Cardiac fibroblast (primary cell): ENCODE data around the gene RNF121.

Experiments
- DNase-seq, 2 donors: peaks; one replicate each; pipeline versions ENCODE4 v3.0.0 to v3.0.0-alpha.2; 2010; ENCODE audit warnings: low read depth in 2 of 2
- H3K4me3 ChIP-seq, 2 donors: replicated peaks in 1 of 2; 1 replicate in 1 of 2; 2 replicates in 1 of 2; pipeline ENCODE4 v1.5.1; 2011; ENCODE audit warnings: low read depth in 2 of 2, low read length in 2 of 2, mild to moderate bottlenecking in 2 of 2, moderate library complexity in 1 of 2
- TF ChIP-seq, protein P1 (sequence below): IDR thresholded peaks from one replicate; pipeline ENCODE4 v1.5.1; 2011; ENCODE audit warnings: low read depth, mild to moderate bottlenecking, low read length, inconsistent platforms

RNF121 gene

DNA sequence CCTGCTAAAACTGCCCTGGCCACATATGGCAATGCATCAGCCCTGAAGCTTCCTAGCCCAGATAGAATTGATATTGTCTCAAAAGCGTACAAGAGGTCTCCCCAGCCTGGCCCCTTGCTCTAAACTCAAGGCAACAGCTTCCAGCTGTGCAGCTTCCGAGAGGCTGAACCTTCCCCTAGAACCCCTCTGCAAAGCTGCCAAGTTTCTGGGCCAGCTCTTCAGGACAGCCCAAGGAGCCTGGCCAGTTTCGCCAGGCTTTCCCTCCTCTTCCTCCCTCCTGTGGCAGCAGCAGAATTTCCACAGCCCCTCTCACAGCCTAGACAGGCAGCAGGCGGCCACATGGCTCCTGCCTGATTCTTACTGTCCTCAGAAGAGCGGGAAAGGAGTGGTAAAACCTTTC lies 117.0 kb downstream of the RNF121 start:
- DNase-seq: peak in 1 of 2 donors; percentile 65
- H3K4me3 ChIP-seq: no peak overlapping the region
- TF ChIP-seq, protein P1, sequence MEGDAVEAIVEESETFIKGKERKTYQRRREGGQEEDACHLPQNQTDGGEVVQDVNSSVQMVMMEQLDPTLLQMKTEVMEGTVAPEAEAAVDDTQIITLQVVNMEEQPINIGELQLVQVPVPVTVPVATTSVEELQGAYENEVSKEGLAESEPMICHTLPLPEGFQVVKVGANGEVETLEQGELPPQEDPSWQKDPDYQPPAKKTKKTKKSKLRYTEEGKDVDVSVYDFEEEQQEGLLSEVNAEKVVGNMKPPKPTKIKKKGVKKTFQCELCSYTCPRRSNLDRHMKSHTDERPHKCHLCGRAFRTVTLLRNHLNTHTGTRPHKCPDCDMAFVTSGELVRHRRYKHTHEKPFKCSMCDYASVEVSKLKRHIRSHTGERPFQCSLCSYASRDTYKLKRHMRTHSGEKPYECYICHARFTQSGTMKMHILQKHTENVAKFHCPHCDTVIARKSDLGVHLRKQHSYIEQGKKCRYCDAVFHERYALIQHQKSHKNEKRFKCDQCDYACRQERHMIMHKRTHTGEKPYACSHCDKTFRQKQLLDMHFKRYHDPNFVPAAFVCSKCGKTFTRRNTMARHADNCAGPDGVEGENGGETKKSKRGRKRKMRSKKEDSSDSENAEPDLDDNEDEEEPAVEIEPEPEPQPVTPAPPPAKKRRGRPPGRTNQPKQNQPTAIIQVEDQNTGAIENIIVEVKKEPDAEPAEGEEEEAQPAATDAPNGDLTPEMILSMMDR: no peak
